HepG2 (cell line): ENCODE results near the gene NOXO1.
A peak's percentile ranks its signal among the peaks of the same experiment; 100 is the strongest.

ENCODE experiments used
- KDM1A ChIP-seq: IDR thresholded peaks from 2 replicates; pipeline ENCODE4 v1.6.1; 2016; ENCODE audit warnings: missing compliant biosample characterization
- NCOR1 ChIP-seq: fragments of 200-600 bp; sonication (generic); IDR thresholded peaks from 2 replicates; pipeline ENCODE4 v1.7.0; 2017; ENCODE audit warnings: antibody characterized with exemption, low read length, borderline replicate concordance
- RAD21 ChIP-seq: fragments of 450-650 bp; formaldehyde crosslinking; IDR thresholded peaks from 2 replicates; pipeline ENCODE4 v1.5.0; 2020; ENCODE audit warnings: mild to moderate bottlenecking
- ZNF10 ChIP-seq: sonication (generic); formaldehyde crosslinking; IDR thresholded peaks from 2 replicates; pipeline ENCODE4 v1.4.0; 2020; ENCODE audit warnings: mild to moderate bottlenecking, low read depth, missing genetic modification reagents, borderline replicate concordance
- ZNF292 ChIP-seq: sonication (generic); formaldehyde crosslinking; IDR thresholded peaks from 2 replicates; pipeline ENCODE4 v1.8.1; 2022; ENCODE audit warnings: mild to moderate bottlenecking, low read depth, missing genetic modification reagents, borderline replicate concordance
- TF ChIP-seq, protein P1 (sequence below): sonication (generic); formaldehyde crosslinking; IDR thresholded peaks from 2 replicates; pipeline ENCODE4 v1.5.0; 2020; ENCODE audit warnings: mild to moderate bottlenecking, missing genetic modification reagents, moderate library complexity

DNA sequence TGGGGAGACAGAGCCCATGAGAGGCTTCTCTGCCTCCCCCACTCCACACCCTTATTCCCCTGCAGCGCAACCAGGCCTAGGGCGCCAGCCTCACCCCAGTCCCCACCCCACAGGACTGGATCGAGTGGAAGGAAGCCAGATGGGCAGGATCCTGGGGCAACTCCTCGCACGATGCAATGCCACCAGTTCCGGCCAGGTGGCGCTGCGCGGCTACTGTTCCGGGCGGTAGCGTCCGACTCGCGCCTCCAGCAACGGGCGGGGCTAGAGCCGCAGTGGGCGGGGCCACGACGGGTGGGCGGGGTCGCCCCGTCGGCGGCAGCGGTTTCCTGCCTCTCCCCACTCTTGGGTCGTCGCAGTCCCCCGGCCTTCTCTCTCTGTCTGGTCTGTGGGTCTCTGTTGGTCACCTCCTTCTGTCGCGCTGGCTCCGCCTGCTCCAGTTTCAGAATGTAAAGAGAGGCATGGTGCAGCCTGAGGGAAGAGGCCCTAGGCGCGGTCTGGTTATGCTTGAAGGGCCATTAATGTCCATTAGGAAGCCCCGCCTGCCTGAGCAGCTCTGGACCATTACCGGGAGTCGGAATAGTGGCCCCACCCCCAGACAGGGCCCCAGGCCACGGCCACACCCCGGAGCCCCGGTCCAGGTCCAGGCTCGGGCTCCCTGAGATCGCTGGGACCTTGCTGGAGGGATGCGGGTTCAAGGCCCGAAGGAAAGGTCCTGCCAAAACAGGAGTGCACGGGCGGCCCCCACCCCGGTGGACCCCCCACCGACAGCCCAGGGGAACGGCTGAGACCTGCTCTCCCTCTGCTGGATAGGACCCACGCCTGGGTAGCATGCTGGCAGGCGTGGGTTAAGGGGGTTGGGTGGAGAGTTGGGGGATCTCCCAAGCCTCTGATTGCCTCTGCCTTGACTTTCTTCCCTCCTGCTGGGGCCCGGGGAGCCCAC, 42.1 kb upstream of the NOXO1 start:
- no peak for TF ChIP-seq ZNF292 (CRISPR knock-in tag)
- no peak for TF ChIP-seq KDM1A (CRISPR knock-in tag)
- TF ChIP-seq RAD21 (CRISPR knock-in tag), result peak; percentile 98
- TF ChIP-seq, protein P1, sequence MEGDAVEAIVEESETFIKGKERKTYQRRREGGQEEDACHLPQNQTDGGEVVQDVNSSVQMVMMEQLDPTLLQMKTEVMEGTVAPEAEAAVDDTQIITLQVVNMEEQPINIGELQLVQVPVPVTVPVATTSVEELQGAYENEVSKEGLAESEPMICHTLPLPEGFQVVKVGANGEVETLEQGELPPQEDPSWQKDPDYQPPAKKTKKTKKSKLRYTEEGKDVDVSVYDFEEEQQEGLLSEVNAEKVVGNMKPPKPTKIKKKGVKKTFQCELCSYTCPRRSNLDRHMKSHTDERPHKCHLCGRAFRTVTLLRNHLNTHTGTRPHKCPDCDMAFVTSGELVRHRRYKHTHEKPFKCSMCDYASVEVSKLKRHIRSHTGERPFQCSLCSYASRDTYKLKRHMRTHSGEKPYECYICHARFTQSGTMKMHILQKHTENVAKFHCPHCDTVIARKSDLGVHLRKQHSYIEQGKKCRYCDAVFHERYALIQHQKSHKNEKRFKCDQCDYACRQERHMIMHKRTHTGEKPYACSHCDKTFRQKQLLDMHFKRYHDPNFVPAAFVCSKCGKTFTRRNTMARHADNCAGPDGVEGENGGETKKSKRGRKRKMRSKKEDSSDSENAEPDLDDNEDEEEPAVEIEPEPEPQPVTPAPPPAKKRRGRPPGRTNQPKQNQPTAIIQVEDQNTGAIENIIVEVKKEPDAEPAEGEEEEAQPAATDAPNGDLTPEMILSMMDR (CRISPR knock-in tag), result peak; percentile 99
- TF ChIP-seq NCOR1, result no peak
- TF ChIP-seq ZNF10, result no peak
